Amniotic stem cell (primary cell): ENCODE data around the gene ADGRL1.
"Not testable (repeated sequence)": the region's sequence is repeated elsewhere in the genome, so short reads cannot be mapped to it uniquely, and the experiment has no call there.

Experiments used
- DNase-seq: peaks from one replicate; lab custom pipeline; 2025; lab: John Stamatoyannopoulos, UW

Gene ADGRL1

DNA sequence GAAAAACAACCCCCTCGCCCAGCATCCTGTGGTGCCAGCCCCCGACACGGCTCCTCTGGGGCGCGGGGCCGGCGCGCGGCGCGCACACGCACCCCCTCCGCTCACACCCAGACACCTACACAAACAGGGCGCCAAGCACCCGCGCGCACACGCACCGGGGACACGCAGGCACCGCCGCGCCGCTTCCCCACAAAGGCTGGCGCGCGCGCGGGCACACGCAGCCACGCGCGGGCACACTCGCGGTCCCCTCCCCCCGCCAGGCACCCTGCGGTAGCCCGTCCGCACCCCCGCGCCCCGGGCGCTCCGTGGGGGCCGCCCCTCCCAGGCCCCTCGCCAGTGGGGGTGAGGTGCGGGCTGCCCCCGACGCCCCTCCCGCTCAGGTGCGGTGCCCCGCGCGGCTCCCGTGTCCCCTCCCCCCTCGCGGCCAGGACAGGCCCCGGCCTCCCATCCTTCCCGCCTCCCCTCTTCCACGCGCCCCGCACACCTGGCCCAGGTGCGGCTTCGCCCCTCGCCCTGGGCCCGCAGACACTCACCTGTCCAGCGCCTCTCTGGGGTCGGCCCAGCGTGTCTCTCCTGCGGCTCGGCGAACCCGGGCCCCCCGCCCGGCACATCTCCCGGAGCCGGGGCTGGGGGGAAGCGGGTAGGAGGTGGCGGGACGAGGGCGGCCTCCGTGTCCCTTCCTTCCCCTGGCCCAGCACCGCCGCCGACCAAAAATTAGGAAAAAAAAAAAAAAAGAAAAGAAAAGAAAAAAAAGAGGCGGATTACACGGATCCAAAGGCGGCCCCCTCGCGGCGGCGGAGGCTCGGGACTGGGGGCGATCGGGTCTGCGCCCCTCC is at the start of gene ADGRL1:
Gene ADGRL1 (minus strand): TSS at position 718 of the 836 bp plus-strand sequence. CDS start 22,567 bp downstream, outside the sequence.
- not testable (repeated sequence) for DNase-seq

GRCh38 chr19:14255316-14255715 is 49.3 kb upstream of the ADGRL1 start:
- not testable (repeated sequence) for DNase-seq

GRCh38 chr19:14253822-14254599 is 48.0 kb upstream of the ADGRL1 start:
- not testable (repeated sequence) for DNase-seq

DNA sequence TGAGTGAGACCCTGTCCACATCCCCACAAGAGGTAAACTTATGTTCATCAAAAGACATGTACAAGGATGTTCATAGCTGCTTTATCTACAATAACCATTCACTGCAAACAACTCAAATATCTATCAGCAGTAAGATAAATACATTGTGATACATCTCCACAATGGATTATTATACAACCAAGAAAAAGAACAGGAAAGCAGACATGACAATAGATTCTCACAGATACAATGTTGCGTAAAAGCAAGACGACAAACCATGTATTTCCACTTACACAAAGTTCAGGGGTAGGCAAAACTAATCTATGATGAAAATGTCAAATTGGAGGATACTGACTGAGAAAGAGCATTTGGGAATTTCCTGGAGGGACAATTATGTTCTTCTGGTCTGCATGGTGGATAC is 46.2 kb upstream of the ADGRL1 start:
- DNase-seq = not testable (repeated sequence)

GRCh38 chr19:14250870-14251269 is 44.9 kb upstream of the ADGRL1 start:
- no peak for DNase-seq

- not testable (repeated sequence) for DNase-seq
Measured at GRCh38 chr19:14250315-14250714, 44.3 kb upstream of the ADGRL1 start.

- not testable (repeated sequence) for DNase-seq
Measured at GRCh38 chr19:14249891-14250290, 43.9 kb upstream of the ADGRL1 start.

- DNase-seq = not testable (repeated sequence)
Measured at GRCh38 chr19:14249012-14249754, 43.2 kb upstream of the ADGRL1 start.

DNA sequence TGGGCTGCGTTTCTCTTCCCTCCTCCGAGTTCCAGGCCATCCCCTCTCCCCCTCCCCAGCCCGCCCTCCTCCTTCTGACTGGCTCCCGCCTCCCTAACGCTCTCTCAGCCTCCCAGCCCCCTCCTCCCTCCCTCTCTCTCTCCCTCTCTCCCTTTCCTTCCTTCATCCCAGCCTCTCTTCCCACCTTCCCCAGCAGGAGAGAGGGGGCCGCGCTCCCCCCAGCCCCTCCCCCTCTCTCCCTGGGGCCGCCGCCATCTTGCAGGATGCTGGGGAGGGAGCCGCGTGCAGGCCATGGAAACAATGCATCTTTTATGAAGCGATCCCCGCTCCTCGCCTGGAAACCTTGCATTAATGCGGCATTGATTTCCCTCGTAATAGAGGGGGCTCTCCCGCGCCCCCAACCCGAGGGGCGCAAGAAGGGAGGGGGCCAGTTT is 42.6 kb upstream of the ADGRL1 start:
- DNase-seq = no peak

DNA sequence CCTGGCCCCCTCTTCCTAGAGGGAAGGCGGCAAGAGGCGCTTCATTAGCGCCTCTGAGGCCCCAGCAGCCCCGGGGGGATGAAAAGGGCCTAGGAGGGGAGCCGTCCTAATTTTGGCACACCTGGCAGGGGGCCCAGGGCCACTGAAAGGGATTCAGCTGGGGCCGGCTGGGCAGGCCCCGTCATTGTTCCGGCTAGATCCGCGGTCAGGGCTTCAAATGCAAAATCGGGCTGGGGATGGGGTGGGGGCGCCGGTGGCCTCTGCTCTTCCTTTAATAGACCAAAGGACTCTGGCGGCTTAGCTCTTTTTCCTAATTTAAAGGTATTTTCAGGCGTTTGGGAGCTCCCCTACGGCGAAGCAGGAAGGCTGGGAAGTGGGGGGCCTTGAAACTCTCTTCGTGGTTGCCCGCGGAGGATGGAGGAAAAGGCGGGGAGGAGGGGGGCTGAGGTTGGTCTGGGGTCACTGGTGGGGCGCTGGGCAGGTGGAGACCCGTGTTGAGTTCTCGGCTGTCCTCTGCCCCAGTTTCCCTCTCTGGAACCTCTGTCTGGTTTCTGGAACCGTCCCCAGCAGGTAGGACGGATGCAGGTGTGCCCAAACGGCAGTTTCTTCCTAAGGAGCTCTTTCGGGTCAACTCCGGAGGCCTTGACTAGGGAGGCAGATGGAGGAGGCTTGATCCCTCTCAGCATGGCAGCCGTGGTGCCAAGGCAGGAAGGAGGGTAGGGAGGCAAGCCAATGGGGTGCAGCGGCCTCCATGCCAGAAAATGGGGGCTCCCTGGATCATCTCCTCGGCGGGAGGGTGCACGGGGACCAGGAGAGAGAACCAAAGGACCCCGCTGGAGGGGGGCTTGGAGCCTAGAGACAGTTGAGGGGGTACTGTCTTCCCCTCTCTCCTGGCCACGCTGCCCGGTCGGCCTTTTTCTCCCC is 41.8 kb upstream of the ADGRL1 start:
- DNase-seq = not testable (repeated sequence)

DNA sequence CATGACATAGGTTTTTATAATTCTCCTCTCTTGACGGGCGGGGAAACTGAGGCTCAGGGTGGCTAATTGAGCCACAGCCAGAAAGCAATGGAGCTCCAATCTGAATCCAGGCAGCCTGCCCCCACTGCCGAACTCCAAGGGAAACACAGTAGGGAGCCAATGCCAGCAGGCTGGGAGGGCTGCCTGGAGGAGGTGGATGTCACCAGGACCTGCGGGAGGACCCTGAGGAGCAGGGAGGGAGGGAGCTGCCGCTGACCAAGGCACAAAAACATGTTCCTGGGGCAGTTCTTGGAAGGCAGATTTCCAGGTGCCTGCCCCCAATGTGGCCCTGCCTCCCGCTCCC is 41.2 kb upstream of the ADGRL1 start:
- not testable (repeated sequence) for DNase-seq

- DNase-seq = not testable (repeated sequence)
Measured at GRCh38 chr19:14244393-14244792, 38.4 kb upstream of the ADGRL1 start.

GRCh38 chr19:14243718-14244117 is 37.7 kb upstream of the ADGRL1 start:
- DNase-seq = not testable (repeated sequence)

- DNase-seq = no peak
Measured at GRCh38 chr19:14237014-14237941, 31.3 kb upstream of the ADGRL1 start.

- DNase-seq = not testable (repeated sequence)
Measured at GRCh38 chr19:14232945-14233344, 27.0 kb upstream of the ADGRL1 start.

DNA sequence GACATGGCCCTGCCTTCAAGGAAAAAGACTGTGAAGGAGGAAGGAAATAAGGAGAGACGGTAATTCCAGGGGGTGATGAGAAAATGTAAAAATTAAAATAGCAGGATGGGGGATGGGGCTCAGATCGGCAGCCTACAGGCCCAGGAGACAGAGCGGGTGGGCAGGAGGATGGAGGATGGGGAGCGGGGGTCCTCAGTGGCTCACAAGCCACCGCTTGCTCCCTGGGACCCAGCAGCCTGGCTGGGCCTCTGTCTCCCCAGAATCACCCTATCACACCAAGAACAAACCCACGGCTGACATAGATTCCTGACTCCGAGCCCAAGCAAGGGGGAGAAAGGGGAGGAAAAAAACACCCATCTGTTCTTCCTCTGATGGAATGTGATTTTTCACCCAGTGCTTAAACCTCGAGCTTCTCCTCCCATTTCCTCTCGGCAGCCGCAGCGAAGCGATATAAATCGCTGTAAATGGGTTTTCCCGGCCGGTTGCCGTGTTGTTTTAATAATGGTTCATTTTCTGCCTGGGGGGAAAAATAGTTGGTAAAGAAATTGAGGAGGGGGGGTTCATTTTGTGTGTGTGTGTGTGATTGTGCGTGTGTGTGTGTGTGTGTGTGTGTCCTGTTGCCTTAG is 22.6 kb upstream of the ADGRL1 start:
- not testable (repeated sequence) for DNase-seq

- DNase-seq = not testable (repeated sequence)
Measured at GRCh38 chr19:14226498-14226897, 20.5 kb upstream of the ADGRL1 start.

GRCh38 chr19:14222886-14223285 is 16.9 kb upstream of the ADGRL1 start:
- DNase-seq = no peak

GRCh38 chr19:14221345-14221744 is 15.4 kb upstream of the ADGRL1 start:
- DNase-seq = not testable (repeated sequence)
